GM20000 (cell line): ENCODE measurements around the gene AGK.

Experiments used
- DNase-seq: peaks from one replicate; pipeline ENCODE4 v3.0.0; 2012; ENCODE audit warnings: low spot score
- TF ChIP-seq, protein P1 (sequence below): IDR thresholded peaks from 2 replicates; pipeline ENCODE4 v1.5.1; 2012; ENCODE audit warnings: mild to moderate bottlenecking, control low read depth; ENCODE audit errors: extremely low read depth, missing control alignments

The AGK gene

DNA sequence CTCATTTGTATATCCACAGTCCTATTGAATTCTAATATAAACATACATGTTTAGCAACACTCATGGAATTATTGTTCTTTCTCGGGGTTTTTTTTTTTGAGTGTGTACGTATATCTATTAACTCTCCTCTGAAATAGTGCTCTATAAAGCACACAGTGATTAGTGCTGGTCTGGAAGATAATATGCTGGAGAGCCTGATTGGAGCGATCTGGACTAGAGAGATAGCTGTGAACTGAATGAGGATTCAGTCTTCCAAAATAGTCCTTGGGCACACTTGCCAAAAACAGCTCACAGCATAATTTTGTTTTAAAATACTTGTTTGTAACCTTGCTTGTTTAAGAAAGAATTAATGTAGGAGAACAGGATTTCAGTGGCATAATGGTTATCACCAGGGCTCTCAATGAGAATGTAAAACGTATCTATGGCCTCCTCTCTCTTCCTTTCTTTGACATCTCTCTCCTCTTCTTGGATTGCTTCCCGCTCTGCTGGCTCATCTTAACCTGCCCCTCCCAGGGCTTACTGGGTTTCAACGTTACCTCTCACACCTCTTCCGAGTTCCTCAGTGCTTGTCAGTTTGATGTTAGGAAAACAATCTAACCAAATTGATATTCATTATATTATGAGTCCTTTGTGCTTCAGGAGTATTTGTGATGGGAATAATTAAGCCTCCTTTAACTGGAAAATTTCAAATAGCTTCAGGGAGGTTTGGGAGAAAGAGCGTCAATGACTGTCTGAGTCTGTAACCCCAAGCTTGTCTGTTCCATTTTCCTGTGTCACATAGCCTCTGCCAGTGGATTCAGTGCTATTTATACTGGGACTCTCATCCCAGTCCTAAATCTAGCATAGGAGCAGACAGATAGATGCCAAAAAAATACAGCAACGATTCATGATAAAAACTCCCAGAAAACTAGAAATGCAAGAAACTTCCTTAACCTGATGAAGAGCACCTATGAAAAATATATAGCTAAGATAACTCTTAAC is 16.2 kb upstream of the AGK start:
- TF ChIP-seq, protein P1, sequence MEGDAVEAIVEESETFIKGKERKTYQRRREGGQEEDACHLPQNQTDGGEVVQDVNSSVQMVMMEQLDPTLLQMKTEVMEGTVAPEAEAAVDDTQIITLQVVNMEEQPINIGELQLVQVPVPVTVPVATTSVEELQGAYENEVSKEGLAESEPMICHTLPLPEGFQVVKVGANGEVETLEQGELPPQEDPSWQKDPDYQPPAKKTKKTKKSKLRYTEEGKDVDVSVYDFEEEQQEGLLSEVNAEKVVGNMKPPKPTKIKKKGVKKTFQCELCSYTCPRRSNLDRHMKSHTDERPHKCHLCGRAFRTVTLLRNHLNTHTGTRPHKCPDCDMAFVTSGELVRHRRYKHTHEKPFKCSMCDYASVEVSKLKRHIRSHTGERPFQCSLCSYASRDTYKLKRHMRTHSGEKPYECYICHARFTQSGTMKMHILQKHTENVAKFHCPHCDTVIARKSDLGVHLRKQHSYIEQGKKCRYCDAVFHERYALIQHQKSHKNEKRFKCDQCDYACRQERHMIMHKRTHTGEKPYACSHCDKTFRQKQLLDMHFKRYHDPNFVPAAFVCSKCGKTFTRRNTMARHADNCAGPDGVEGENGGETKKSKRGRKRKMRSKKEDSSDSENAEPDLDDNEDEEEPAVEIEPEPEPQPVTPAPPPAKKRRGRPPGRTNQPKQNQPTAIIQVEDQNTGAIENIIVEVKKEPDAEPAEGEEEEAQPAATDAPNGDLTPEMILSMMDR = no peak
- no peak for DNase-seq

GRCh38 chr7:141537906-141538305 is 13.3 kb upstream of the AGK start:
- TF ChIP-seq, protein P1 = no peak
- DNase-seq = no peak

GRCh38 chr7:141541375-141541774 is 9.8 kb upstream of the AGK start:
- DNase-seq = no peak
- TF ChIP-seq, protein P1 = no peak

GRCh38 chr7:141544831-141545230 is 6.4 kb upstream of the AGK start:
- DNase-seq = no peak
- TF ChIP-seq, protein P1 = no peak

DNA sequence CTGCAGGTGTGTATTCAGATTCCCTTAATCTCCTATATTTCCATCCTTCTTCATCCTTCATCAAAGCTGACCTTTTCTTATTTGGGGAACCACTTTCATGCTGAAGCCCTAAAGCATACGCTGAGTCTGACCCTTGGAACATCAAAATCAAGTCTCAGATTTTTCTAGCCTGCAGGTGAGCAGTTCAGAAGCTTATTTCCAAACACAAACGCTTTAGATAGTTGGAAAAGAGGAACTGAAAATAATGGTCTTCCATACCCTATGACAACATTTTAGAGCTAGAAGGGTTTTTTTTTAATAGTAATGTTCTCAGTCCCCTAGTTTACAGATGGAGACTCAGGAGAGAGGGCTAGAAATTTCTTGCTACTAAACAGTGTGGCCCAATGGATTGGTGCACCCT is 1.6 kb upstream of the AGK start:
- TF ChIP-seq, protein P1 = no peak
- no peak for DNase-seq

GRCh38 chr7:141550386-141551093 is 670 bp upstream of the AGK start:
- TF ChIP-seq, protein P1 = no peak
- peak; percentile 38 for DNase-seq

- TF ChIP-seq, protein P1 = no peak
- DNase-seq = no peak
Observed at GRCh38 chr7:141551782-141552181, 572 bp downstream of the AGK start.
